Panc1 (cell line): Measurements from ENCODE around the gene ERN1. TPM values are rescaled to one million over a fixed set of nuclear protein-coding genes. Genes with fewer than 3 reads are reported as not detected.

Experiments
- ATAC-seq: fragments of 200-7000 bp; cut with Tn5 transposase; 2 replicates; pipeline ENCODE4 v1.9.1; 2020; ENCODE audit warnings: mild to moderate bottlenecking, moderate library complexity
- BruUV-seq: library from RNA; stranded (reverse); fragments of 400-500 nt; replicated peaks from 2 replicates; lab custom pipeline; 2021; lab: Mats Ljungman, UMichigan
- CTCF ChIA-PET: fragments of 300-600 bp; sonication (Branson Sonifier 250); formaldehyde crosslinking; loops from one replicate; lab custom pipeline; 2022; ENCODE audit warnings: antibody characterized with exemption; lab: Charles Lee
- POLR2A ChIA-PET: fragments of 300-600 bp; sonication (Branson Sonifier 250); formaldehyde crosslinking; loops from one replicate; lab custom pipeline; 2022; ENCODE audit warnings: antibody characterized with exemption; lab: Charles Lee
- DNase-seq: peaks from one replicate; pipeline ENCODE4 v3.0.0-alpha.2; 2010; ENCODE audit warnings: low read depth, low spot score
- H3K27ac ChIP-seq: 2 replicates; pipeline ENCODE4 v1.5.1; 2011; ENCODE audit warnings: mild to moderate bottlenecking, low read length, inconsistent platforms
- H3K27me3 ChIP-seq: fragments of 200-500 bp; sonication (Bioruptor generic); 2 replicates; pipeline ENCODE4 v1.6.0; 2014; ENCODE audit warnings: low read length, inconsistent platforms; ENCODE audit not compliant: control insufficient read depth, insufficient read depth
- H3K36me3 ChIP-seq: fragments of 200-500 bp; sonication (Bioruptor generic); 2 replicates; pipeline ENCODE4 v1.5.1; 2014; ENCODE audit warnings: inconsistent platforms, mild to moderate bottlenecking, low read length, moderate library complexity; ENCODE audit not compliant: control insufficient read depth, insufficient read depth
- H3K4me1 ChIP-seq: 2 replicates; pipeline ENCODE4 v1.5.1; 2011; ENCODE audit warnings: inconsistent platforms, mild to moderate bottlenecking, low read length, moderate library complexity; ENCODE audit not compliant: control insufficient read depth, insufficient read depth
- H3K4me3 ChIP-seq, 2 experiments: 2 replicates each; pipeline ENCODE4 v1.5.1; 2011 to 2012; ENCODE audit warnings: low read depth in 2 of 2, low read length in 2 of 2, mild to moderate bottlenecking in 2 of 2, inconsistent platforms in 1 of 2, moderate library complexity in 1 of 2
- H3K9me3 ChIP-seq: fragments of 200-500 bp; sonication (Bioruptor generic); 2 replicates; pipeline ENCODE4 v1.5.1; 2014; ENCODE audit warnings: low read depth, mild to moderate bottlenecking, inconsistent platforms, low read length, moderate library complexity; ENCODE audit not compliant: control insufficient read depth, insufficient read depth
- CTCF ChIP-seq: fragments of 450-650 bp; IDR thresholded peaks from 2 replicates; pipeline ENCODE4 v1.5.1; 2017; ENCODE audit warnings: mild to moderate bottlenecking
- POLR2AphosphoS5 ChIP-seq: IDR thresholded peaks from 2 replicates; pipeline ENCODE4 v1.6.1; 2012; ENCODE audit warnings: mild to moderate bottlenecking, low read depth, low read length, moderate library complexity
- REST ChIP-seq, 2 experiments: IDR thresholded peaks; 2 replicates each; pipeline ENCODE4 v1.6.1; 2011 to 2012; ENCODE audit warnings: low read depth in 2 of 2, control low read depth in 1 of 2, low read length in 1 of 2, mild to moderate bottlenecking in 1 of 2, moderate library complexity in 1 of 2; ENCODE audit not compliant: insufficient read depth in 1 of 2
- SIN3A ChIP-seq: IDR thresholded peaks from 2 replicates; pipeline ENCODE4 v1.6.1; 2012; ENCODE audit warnings: low read depth, mild to moderate bottlenecking, low read length, moderate library complexity, borderline replicate concordance; ENCODE audit not compliant: insufficient read depth
- TCF7L2 ChIP-seq: IDR thresholded peaks from 2 replicates; pipeline ENCODE4 v1.6.1; 2011; ENCODE audit warnings: mild to moderate bottlenecking, low read depth, low read length, inconsistent platforms
- in situ Hi-C: cut with HindIII; loops from 2 replicates; pipeline ENCODE4 v1.10.0; 2016; ENCODE audit warnings: low sequenced_read_pairs, low pct_unique_long_range_greater_than_20kb
- intact Hi-C: fragments of 100-400 bp; cut with micrococcal nuclease; formaldehyde crosslinking; loops from one replicate; pipeline ENCODE4 v1.10.0; 2022; ENCODE audit not compliant: unreplicated experiment
- total RNA-seq: library from RNA; stranded (reverse); gene quantifications from one replicate; pipeline ENCODE4 v1.2.1, GENCODE V29; 2021; ENCODE audit not compliant: unreplicated experiment

ERN1 gene
- total RNA-seq, 1 experiment from 2014 or later: 12.1 TPM

GRCh38 chr17:64126918-64127317 is 3.0 kb downstream of the ERN1 start:
- Histone ChIP-seq H3K9me3 (no peaks in the 10 kb centered on the region), H3K36me3 (peaks cover 3% of the 10 kb centered on the region; the same call in 1 of the 2 replicates), H3K27me3 (no peaks in the 10 kb centered on the region), H3K4me3 (no peak overlapping the region), H3K4me1 (peaks cover 6% of the 10 kb centered on the region; the same call in 1 of the 2 replicates), H3K27ac (peak overlapping the region; percentile 48; the same call in 1 of the 2 replicates)
- ATAC-seq (no peak), DNase-seq (no peak)
- in situ Hi-C loops (no loop called here), intact Hi-C loops (no loop called here)
- POLR2A ChIA-PET: no interaction called here
- TSS peak; percentile 61 for BruUV-seq
- CTCF ChIA-PET: no interaction called here
- no peak for TF ChIP-seq SIN3A
- no peak for TF ChIP-seq REST (IDR thresholded peaks at IDR 0.05; ENCODE audit: insufficient read depth in 1 of 2, low read depth in 2 of 2, low read length in 1 of 2)
- no peak for TF ChIP-seq CTCF
- no peak for TF ChIP-seq POLR2AphosphoS5
- no peak for TF ChIP-seq TCF7L2

GRCh38 chr17:64125937-64126336 is 4.0 kb downstream of the ERN1 start:
- CTCF ChIA-PET: no interaction called here
- Histone ChIP-seq H3K27ac (no peak overlapping the region), H3K4me3 (no peak overlapping the region), H3K27me3 (no peaks in the 10 kb centered on the region), H3K4me1 (peaks cover 6% of the 10 kb centered on the region; the same call in 1 of the 2 replicates), H3K36me3 (peaks cover 3% of the 10 kb centered on the region; the same call in 1 of the 2 replicates), H3K9me3 (no peaks in the 10 kb centered on the region)
- intact Hi-C loops: no loop called here
- DNase-seq: no peak
- POLR2A ChIA-PET: no interaction called here
- TF ChIP-seq REST (IDR thresholded peaks at IDR 0.05; ENCODE audit: insufficient read depth in 1 of 2, low read depth in 2 of 2, low read length in 1 of 2) (no peak), TCF7L2 (no peak), POLR2AphosphoS5 (no peak), SIN3A (no peak), CTCF (no peak)
- no peak for ATAC-seq
- BruUV-seq: no TSS peak
- in situ Hi-C loops: no loop called here
